D721Med (cell line): ENCODE data around the gene ZNF777.

ENCODE experiments used
- DNase-seq: peaks from one replicate; pipeline ENCODE4 v3.0.0; 2011; ENCODE audit warnings: low spot score; ENCODE audit not compliant: insufficient read length
- FAIRE-seq: peaks from 2 replicates; lab custom pipeline; 2011; peaks lifted over from hg19 to GRCh38; lab: Jason Lieb, UNC
- CTCF ChIP-seq: IDR thresholded peaks from 2 replicates; pipeline ENCODE4 v1.5.1; 2012; ENCODE audit warnings: mild to moderate bottlenecking, control low read depth; ENCODE audit not compliant: insufficient read depth; ENCODE audit errors: missing control alignments

The ZNF777 gene

GRCh38 chr7:149460493-149461277, at the start of gene ZNF777:
ZNF777 (minus strand) TSS chr7:149461062; CDS start chr7:149456022, 5,040 bp downstream.
- DNase-seq (peak; percentile 48), FAIRE-seq (no peak)
- peak; percentile 48 for TF ChIP-seq CTCF

- no peak for FAIRE-seq
- DNase-seq, result no peak
- TF ChIP-seq CTCF, result no peak
Measured at GRCh38 chr7:149510248-149510647, 49.4 kb upstream of the ZNF777 start.

- FAIRE-seq (no peak), DNase-seq (no peak)
- TF ChIP-seq CTCF, result no peak
Measured at GRCh38 chr7:149509774-149510173, 48.9 kb upstream of the ZNF777 start.

- no peak for DNase-seq
- no peak for FAIRE-seq
- TF ChIP-seq CTCF, result no peak
Measured at GRCh38 chr7:149505551-149505950, 44.7 kb upstream of the ZNF777 start.

- no peak for TF ChIP-seq CTCF
- DNase-seq (no peak), FAIRE-seq (no peak)
Measured at GRCh38 chr7:149501651-149502050, 40.8 kb upstream of the ZNF777 start.

GRCh38 chr7:149500910-149501309, 40.0 kb upstream of the ZNF777 start:
- no peak for DNase-seq
- no peak for FAIRE-seq

More at GRCh38 chr7:149500910-149501309, 40.0 kb upstream of the ZNF777 start:
- TF ChIP-seq CTCF, result no peak
